Iris pigment epithelial cell (primary cell): ENCODE measurements around the gene KAZALD1.

Experiments used
- DNase-seq: peaks from one replicate; pipeline ENCODE4 v3.0.0-alpha.2; 2011; ENCODE audit warnings: low read depth

KAZALD1 gene

DNA sequence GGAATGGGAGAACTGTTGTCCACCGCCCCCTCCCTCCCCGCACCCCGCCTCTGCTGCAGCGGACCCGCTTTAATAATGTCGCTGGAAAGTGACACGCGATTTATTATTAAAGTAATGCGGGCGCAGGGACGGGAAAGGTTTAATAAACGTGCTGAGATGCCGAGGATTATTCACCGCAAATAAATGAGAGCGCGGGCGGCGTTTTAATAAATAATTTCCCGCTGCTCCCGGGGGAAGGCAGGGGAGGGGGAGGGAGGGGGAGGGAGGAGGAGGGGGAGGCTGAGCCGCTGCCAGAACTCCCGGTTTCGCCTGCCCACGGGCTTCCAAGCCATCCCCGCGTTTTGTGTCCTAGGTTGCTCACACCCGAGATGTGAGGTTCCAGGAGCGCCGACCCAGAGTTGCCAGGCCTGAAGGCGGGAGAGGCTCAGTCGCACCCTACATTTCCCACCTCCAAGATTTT is 5.1 kb downstream of the KAZALD1 start:
- no peak for DNase-seq

DNA sequence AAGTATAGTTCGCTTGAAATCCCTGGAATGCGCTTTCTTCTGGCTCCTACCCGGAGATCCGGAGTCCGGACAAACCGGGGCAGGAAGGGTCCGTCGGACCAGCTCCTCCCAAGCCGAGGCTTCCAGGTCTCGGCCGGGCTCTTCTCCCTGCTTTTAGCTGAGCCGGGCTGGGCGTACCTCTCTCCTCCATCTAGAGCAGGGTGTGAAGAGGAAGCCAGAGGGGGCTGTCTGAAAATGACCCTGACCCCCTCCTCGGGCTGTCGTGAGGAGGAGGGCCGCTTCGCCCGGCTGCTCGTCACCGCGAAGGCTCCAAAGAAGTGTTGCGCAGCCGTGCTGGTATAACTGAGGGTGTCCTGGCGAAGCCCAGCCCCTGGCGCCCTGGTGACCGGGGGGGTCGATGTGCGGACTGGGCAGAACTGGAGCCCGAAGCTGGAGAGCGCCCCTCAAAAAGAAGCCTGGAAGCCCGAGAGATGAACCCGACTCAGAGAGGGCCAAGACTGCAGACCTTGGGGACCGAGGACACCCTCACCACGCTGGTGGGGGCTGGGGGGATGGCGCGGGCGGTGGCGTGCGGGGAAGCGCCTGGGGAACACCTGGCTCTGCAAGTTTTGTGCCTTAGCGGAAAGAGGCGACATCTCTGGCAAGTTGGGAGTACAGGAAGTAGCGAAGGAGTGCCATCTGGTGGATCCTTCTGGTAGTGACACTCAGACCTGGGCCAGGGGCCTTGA is 5.7 kb downstream of the KAZALD1 start:
- DNase-seq: peak; percentile 74

DNA sequence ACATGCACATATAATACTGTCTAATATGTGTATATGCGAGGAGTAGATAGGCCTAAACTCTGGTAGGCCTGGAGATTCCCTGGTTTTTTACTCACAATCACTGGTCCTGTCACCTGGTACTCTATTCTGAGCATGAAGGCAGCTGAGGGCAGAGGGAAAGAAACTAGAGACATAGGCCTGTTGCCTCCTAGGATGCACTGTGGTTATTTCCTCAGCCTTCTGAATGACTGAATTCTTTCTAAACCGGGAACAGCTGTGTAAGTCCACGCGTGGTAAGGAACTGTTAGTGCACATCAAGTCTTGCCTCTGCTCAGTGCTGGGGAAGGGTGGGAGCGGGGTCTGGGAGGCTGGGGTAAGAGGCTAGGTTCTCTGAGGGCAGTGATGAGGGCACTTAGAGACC is 7.7 kb downstream of the KAZALD1 start:
- no peak for DNase-seq

DNA sequence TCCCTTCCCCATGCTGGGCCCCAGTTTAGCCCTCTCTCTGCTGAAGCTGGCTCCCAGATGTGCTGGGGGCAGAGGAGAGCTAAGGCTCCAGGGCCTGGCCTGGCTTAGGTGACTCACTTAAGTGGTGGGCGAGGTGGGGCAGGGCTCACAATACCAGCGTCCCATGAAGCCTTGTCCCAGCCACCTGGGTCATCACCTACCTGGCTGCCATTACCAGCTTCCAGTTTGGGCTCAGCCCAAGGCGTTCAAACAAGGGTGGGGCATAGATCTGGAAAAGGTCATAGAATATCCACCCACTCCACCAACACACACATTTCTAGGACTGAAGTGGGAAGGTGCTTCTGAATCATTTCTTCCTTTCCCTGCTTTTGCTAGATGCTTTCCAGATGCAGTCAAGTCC is 8.3 kb downstream of the KAZALD1 start:
- no peak for DNase-seq

DNA sequence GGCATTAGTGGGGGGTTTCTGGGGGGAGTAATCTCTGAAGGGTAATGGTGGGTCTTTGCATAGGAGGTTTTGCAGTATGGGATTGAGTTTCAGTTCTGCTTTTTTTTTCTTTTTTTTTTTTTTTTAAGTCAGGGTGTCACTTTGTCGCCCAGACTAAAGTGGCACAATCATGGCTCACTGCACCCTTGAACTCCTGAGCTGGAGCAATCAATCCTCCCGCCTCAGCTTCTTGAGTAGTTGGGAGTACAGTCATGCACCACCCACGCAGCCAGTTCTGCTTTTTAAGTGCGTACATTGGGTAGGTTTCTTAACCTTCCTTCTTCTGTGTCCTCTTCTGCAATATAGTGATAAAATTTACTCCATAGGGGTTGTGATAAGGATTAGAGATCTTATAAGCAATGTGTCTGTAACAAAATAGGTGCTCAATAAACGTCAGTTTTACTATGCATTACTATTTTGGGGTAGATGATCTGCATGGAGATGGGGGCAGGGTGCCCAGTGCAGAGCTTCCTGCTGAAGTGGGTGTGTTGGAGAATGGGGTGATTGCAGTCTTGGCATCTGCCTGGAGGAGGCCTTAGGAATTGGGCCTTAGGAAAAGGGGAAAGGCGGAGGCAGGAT is 9.6 kb downstream of the KAZALD1 start:
- peak; percentile 47 for DNase-seq

DNA sequence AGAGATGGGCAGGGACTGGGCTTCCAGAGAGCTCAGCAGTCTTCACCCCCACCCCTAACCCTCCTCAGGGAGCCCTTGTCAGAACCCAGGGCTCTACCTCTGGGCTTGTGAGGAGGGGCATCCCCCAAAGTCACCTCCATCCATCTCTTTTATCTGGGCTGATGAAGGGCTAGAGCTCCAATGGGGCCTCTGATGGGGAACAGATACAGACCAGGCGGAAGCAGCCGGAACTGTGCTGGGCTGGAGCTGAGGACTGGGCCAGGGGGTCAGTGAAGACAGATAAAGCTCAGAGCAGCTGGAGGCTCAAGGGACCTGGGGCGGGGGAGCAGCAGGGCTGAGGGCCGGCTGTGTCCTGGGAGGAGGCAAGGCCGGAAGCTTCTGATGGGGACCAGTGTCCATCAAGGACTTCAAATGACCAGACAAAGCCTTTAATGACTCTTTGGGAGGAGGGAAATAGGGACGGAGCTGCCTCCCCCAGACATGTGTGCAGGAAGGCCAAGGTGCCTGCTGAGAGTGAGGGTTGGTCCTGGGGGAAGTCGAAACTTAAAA is 10.2 kb downstream of the KAZALD1 start:
- no peak for DNase-seq

DNA sequence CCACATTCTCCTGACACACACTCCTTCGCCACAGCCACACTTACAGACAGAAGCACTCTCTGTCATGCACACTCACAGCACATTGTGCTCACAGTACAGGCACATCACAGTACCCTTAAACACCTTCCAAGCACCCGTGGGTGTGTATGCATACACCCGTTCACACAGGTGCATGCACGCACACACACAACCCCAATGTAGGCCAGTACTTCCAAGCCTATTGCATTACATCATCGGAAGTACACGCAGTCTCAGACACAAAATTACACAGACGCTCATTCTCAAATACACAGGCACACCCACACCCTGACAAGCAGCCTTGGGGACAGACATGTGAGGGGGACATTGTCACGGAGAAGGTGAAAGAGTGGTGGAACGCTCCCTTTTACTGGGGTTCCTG is 11.1 kb downstream of the KAZALD1 start:
- no peak for DNase-seq

DNA sequence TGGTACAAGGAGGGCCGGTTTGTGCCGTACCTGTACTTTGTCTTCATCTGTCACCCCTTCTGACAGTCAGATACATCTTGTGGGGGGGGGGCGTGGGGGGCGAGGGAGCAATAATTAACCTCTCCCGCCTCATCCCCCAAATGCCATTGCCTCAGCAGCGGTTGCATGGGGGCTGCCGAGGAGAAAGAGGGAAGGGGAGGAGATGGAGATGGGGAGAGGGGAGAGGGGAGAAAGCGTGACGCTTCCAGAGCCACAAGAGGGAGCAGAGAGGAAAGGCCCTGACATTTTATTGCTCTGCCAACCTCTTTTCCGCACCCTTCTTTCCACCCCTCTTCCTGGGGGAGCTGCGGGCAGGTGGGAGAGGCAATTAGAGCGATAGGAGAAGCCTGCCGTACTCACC is 11.8 kb downstream of the KAZALD1 start:
- no peak for DNase-seq

DNA sequence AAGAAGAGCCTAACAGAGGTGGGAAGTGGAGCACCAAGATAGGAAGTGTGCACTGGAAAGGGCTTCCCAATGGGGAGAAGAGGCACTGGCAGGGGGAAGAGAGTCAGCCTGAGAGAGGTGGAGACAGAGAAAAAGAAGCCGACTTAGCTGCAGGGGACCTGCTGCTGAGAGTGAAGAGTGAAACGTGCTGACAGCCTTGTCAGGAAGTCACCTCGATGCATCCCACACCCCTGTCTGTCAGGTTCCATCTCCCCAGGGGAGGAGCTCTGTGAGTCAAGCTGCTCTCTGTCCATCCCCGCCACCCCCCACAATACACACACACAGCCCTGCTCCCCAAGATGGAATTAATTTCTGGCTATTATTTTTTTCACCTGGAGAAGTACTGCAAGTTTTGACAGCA is 14.0 kb downstream of the KAZALD1 start:
- DNase-seq: no peak

DNA sequence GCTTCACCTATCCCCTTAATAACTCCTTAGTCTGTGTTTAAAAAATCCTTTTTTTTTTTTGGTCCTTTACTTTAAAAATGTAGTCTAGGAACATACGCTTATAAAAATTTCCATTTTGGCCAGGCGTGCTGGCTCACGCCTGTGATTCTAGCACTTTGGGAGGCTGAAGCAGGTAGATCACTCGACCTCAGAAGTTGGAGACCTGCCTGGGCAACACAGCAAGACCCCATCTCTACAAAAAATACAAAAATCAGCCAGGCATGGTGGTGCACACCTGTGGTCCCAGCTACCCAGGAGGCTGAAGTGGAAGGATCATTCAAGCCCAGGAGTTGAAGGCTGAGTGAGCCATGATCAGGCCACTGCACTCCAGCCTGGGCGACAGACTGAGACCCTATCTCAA is 14.8 kb downstream of the KAZALD1 start:
- no peak for DNase-seq

DNA sequence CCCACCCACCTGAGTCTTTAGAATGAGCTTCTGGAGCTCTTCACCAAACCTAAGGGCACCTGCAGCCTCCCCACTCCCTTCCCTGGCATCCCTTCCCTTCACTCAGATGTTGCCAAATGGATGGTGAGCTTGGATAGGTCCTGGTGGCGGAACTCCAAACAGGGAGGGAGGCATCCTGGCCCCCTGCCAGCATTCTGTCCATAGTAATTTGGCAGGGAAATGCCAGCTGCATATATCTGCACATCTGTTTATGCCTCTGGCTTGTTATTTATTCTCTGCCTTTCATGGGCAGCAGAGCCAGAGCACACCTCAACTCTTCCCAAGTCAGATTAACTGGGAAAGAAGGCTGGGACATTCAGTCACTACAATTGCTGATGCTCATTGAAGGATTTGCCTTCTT is 18.1 kb downstream of the KAZALD1 start:
- DNase-seq: no peak

DNA sequence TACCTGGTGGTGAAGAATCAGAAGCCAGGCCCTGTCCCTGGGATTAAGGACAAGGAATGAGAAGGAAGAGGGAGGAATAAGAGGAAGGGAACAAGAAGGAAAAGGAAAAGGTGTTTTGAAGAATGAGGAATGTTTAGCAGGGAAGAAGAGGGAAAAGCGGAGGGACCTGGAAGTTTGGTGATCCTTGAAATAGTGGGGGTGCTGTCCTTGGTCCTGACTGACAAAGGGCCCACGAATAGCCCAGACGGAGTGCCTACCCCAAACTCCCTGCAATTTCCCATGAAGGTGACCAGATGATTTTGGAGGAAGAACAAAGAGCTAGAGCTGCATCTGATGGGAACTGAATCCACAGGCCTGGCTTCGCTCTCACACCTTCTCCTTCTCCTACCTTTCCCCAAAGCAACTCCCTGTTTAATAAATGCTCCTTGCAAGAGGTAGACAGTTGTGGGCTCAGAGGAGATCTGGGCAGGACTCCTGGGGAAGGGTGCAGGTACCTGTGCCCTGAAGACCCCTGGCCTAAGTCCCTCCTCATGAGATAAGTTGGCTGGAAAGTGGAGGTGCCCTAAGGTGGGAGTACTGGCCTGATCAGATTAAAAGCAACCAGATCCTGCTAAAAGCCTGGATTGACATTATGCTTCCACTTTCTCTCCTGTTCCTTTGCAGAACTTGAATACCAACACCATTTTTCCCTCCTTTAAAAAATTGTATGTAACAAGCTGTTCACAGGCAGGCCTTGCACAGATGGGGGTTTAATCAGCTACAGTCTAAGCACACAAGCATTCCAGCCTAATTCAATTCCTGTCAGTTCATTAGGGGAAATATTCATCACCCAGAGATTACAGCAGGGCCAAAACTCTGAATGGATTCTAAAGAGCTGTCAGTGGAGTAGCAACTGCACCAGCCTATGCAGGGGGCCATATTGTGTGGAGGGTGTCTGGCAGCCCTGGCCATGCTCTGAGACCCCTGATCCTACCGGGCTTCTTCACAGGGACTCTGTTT is 19.4 kb downstream of the KAZALD1 start:
- DNase-seq: peak; percentile 8

DNA sequence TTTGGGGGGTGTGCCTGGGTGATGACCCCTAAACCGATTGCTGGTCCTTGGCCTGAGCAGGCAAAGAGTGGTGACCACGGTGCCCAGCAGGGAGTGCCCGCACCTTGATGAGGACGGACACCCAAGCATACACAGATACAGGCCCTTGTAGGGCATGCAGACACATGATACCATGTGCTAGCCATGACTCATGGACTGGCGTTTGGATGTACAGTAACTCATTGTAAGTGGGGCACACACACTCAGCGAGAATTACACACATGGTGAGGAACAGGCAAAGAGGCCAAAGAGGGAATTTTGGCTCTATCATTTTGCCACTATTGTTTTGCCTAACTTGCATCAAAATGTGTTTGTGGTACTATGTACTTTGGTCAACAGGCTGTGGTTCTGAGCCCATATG is 24.1 kb downstream of the KAZALD1 start:
- no peak for DNase-seq

DNA sequence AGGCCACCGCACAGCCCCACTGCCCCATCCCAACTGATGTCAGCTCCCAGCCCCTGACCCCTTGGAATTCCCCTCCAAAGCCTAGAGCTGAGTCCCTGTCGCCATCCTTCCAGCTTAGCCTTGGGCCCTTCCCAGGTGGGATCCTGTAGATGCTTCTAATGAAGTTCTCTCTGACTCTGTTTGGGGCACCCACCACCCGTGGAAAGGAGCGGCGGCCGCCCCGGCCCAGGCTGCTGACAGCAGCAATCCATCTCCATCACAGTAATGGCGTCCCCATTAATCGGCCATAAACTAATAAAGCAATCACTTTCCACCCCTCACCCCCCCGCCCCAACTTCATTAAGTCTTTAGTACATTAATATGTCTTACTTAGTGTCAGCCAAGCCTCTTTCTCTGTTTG is 25.6 kb downstream of the KAZALD1 start:
- DNase-seq: no peak

DNA sequence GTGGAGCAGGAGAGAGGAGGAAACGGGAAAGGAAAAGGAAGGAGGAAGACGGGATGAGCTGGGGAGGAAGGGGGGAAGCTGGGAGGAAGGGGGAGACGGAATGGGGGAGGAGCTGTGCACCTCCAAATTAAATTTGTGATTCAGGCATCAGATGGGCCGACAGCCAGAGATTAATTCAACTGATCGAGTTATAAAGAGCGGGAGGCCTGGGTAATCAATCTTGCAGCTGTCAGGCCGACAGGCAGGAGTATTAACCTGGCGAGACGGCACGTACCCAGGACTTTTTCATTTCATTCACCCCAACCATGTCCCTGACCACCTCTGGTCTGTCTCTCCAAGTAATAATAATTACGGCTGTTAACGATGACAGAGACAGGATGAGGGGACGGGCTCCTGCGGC is 26.2 kb downstream of the KAZALD1 start:
- no peak for DNase-seq

DNA sequence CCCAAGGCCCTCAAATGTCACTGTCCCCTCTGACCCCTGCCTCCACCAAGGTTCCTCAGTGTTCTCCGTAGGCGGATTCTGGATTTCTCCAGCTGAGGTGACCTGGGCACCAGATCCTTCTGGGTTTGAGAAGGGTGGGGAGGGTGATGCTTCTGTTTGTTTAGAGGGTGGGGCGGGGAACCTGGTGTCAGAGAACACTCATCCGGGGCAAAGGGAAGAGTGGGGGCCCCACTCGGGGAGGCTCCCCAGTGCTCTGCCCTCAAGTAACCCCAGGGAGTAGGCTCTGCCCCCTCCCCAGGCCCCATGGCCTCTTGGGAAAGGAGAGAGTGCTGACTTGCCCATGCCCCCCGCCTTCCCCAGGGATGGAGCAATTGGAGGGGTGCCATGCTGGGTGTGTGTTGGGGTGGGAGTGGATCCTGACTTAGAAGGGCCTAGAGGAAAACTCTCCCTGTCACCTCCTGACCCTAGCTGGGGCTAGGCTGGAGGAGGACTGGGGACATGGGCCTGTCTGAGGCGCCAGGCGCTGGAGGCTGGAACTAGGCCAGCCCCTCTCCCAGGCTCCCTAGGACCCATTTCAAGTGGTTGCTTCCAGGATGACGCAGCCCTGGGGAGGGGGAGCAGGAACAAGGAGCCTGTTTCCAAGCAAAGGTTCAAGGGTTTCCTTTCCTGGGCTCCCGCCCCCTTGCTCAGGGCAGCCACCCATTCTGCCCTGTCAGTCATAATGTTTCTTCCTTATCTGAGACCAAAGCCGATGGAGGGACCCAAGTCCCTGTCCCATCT is 27.9 kb downstream of the KAZALD1 start:
- DNase-seq: no peak

DNA sequence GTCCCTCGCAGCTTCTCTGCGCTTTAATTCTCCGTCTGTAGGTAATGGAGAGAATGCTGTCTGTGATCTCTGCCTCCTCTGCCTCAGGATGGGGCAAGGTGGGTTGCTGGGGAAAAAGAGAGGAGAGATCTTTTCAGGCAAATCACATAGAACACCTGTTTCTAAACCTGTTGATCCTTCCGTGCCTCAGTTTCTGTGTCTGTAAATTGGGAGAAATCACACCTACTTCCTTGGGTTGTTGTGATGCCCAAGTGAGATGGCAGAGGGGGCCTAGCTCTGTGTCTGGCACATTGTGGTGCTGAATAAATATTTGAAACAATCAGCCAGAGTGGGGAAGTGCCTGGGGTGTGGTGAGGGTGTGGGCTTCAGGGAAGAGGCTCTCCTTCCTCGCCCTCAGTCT is 28.8 kb downstream of the KAZALD1 start:
- DNase-seq: no peak

DNA sequence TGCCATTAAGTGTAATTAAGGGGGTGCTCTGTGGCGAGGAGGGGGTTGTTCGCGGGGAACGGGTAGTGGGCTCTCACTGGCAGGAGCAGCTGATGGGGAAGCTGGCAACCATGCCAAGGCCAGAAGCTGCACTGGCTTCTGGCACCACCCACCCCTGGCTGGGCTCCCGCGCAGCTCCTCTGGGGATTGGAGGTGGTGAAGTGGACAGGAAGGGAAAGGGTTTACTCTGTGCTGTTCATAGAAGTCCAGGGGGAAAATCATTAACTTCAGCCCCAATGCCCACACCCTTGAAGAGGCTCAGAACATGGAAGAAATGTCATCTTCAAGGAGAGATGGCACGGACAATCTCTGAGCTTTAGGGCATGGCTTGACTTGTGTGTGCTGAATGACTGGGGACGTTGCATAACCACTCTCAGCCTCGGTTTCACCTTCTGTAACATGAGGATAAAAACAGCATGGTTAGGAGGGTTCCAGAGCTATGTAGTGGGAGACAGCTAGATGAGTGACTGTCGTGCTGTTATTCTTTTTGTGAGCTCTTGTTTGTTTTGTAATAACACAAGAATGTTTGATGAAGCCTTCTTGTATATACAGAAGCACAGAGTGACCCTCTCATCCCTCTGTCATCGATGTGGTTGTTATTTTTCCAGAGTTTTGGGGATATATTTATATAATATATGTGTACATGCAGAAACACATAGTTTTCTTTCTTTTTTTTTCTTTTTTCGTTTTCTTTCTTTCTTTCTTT is 29.9 kb downstream of the KAZALD1 start:
- DNase-seq: no peak

DNA sequence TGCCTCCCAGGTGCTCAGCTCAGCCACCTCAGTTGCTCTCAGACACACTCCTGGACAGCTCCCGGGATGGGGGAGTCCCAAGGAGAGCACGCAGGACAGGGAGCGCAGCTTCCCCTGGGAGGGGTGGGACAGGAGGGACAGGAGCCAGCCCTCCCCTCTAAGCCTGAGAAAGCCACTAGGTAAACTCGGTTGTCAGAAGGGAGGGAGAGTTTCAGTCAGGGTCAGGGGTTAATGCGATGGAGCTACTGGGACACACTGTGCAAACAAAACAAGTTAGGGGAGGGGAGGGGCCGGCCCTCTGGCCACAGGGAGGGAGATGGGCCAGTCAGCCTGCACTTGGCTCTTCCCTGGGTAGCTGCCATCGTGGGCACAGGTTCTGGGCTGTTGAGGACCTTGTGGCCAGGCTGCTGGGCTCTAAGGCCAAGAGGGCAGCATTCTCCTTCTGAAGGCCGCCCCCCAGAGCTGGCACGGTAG is 31.1 kb downstream of the KAZALD1 start:
- DNase-seq: no peak

DNA sequence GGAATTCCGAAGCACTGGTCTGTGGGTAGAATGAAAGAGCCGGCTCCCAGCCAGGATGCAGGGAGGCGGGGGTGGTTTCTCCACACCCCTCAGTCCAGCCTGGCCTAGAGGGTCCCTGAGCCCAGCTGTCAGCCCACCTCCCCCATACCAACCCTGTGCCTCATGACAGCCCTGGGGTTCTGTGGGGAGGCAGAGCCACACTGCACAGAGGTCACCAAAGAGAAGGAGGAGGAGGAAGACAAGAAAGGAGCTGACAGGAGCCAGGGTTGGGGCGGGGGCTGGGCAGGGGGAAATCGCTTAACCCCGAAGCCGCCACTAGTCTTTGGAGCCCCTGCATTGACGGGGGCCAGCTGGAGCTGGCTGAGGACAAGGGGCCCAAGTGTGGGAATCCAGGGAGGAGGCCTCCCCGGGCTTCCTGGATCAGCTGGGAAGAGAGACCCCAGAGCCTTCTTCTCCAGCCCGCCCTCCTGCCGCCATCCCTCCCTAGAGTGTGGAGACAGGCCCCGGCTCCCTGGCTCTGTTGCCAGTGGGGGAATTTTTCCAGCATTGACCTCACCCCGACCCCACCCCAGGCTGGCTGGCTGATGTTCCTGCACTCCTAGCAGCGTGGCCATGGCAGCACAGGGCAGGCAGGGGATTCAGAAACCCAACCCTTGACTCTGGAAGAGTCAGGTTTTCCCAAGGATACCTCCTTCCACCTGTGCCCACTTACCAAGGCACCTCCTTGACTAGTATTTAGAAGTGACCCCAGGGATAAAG is 32.5 kb downstream of the KAZALD1 start:
- DNase-seq: no peak
